Glutamatergic neuron (in vitro differentiated cells): ENCODE results near the gene PEPD. TPM values are rescaled to one million over a fixed set of nuclear protein-coding genes. Genes with fewer than 3 reads are reported as not detected.

Source experiments
- DNase-seq: peaks from one replicate; pipeline ENCODE4 v3.0.0; 2022
- H3K27ac Mint-ChIP-seq: one replicate; pipeline ENCODE4 v1.8.0; 2020; ENCODE audit warnings: mild to moderate bottlenecking, mixed read lengths, inconsistent platforms; ENCODE audit not compliant: unreplicated experiment
- H3K27me3 Mint-ChIP-seq: one replicate; pipeline ENCODE4 v1.8.0; 2020; ENCODE audit warnings: mild to moderate bottlenecking, moderate library complexity, mixed read lengths, inconsistent platforms; ENCODE audit not compliant: unreplicated experiment
- H3K36me3 Mint-ChIP-seq: one replicate; pipeline ENCODE4 v1.8.0; 2020; ENCODE audit warnings: mild to moderate bottlenecking, mixed read lengths, inconsistent platforms; ENCODE audit not compliant: unreplicated experiment
- H3K4me1 Mint-ChIP-seq: one replicate; pipeline ENCODE4 v1.8.0; 2020; ENCODE audit warnings: mild to moderate bottlenecking, low read depth, mixed read lengths, inconsistent platforms; ENCODE audit not compliant: unreplicated experiment
- H3K4me3 Mint-ChIP-seq: one replicate; pipeline ENCODE4 v1.8.0; 2020; ENCODE audit warnings: mild to moderate bottlenecking, mixed read lengths, inconsistent platforms; ENCODE audit not compliant: unreplicated experiment
- H3K9me3 Mint-ChIP-seq: one replicate; pipeline ENCODE4 v1.8.0; 2020; ENCODE audit warnings: mild to moderate bottlenecking, moderate library complexity, mixed read lengths, inconsistent platforms; ENCODE audit not compliant: unreplicated experiment
- CTCF ChIP-seq: fragments of 200-600 bp; sonication (generic); IDR thresholded peaks from one replicate; pipeline ENCODE4 v1.5.0; 2021; ENCODE audit not compliant: partially characterized antibody, unreplicated experiment
- total RNA-seq: library from RNA; stranded (reverse); fragmentation: NEBNext Ultra II Directional; extraction: Animal tissue kit (Norgen Biotek cat#: 25700); gene quantifications from one replicate; pipeline ENCODE4 v1.2.1, GENCODE V29; 2021; ENCODE audit not compliant: unreplicated experiment

The PEPD gene
- total RNA-seq, 1 donor from 2014 or later = 93.3 TPM

DNA sequence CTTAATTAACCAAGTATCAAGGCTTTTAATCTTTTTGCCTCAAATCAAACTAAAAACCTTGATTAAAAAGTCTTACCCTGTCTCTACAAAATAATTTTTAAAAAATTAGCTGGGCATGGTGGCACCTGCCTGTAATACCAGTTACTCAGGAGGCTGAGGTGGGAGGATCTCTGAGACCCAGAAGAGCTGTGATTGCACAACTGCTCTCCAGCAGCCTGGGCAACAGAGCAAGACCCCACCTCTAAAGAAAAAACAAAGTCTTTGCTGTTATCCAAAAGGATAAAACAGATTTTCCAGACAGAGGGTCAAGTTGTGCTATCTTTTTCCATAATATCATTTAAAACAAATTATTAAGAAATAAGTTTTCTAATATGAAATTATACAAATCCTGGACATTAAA lies 174.9 kb downstream of the PEPD start:
- Mint-ChIP-seq H3K27ac (no peak overlapping the region), H3K4me3 (no peak overlapping the region), H3K27me3 (no peaks in the 10 kb centered on the region), H3K9me3 (peaks cover 2% of the 10 kb centered on the region), H3K4me1 (peaks cover 8% of the 10 kb centered on the region), H3K36me3 (no peaks in the 10 kb centered on the region)
- no peak for DNase-seq
- no peak for TF ChIP-seq CTCF

DNA sequence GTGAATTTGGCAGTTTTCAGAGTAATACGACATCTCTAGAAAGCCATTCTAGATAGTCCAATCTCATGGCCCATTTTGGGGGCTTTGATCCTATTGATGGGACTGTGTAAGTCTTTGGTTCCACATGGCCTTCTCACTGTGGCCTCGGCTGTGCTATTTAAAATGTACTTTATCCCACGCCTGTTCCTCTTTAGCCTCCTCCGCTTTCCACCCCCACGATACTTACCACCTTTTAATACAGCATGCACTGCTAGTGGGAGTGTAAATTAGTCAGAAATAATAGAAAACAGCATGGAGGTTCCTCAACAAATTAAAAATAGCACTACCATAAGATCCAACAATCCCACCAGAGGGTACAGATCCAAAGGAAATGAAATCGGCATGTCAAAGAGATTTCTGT lies 176.4 kb downstream of the PEPD start:
- Mint-ChIP-seq H3K4me3 (no peak overlapping the region), H3K27ac (no peak overlapping the region), H3K27me3 (no peaks in the 10 kb centered on the region), H3K36me3 (no peaks in the 10 kb centered on the region), H3K4me1 (peaks cover 8% of the 10 kb centered on the region), H3K9me3 (peaks cover 2% of the 10 kb centered on the region)
- no peak for DNase-seq
- no peak for TF ChIP-seq CTCF

GRCh38 chr19:33344573-33344925 lies 177.0 kb downstream of the PEPD start:
- Mint-ChIP-seq H3K27ac (no peak overlapping the region), H3K27me3 (peaks cover 2% of the 10 kb centered on the region), H3K9me3 (peaks cover 2% of the 10 kb centered on the region), H3K36me3 (no peaks in the 10 kb centered on the region), H3K4me3 (peak overlapping the region; percentile 68), H3K4me1 (peaks cover 8% of the 10 kb centered on the region)
- TF ChIP-seq CTCF = no peak
- no peak for DNase-seq

DNA sequence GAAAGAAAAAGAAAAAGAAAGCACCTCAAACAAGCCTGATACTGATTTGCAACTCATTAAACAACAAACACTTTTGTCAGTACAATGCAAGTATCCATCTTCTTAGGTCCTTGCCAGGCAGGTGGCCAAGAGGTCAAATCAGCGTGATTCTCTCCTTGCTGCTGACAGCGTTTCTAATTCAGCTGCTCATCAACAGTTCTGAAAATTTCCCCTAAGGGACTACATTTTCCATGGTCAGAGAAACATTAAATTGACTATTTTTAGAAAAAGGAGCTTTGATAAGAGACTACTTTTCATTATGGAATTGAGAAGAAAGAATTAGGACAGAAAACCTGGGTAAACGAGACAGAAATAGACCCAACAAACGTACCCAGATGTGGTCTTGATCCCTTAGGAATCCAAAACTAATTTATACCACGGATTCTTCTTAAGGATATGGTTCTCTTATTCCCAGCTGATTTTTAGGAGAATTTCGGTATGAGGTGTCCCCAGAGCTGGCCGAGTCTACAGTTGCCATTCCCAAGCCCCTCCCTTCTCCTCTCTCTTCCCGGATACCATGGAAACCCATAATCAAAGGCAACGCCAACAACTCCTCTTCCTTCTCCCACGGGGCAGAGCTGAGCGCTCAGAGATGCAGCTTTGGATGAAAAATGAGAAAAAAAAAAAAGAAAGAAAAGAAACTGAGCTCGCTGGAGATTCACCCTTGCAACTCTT lies 177.6 kb downstream of the PEPD start:
- H3K4me1 Mint-ChIP-seq = peaks cover 8% of the 10 kb centered on the region
- H3K27ac Mint-ChIP-seq = no peak overlapping the region
- H3K9me3 Mint-ChIP-seq = peaks cover 2% of the 10 kb centered on the region
- H3K36me3 Mint-ChIP-seq = no peaks in the 10 kb centered on the region
- TF ChIP-seq CTCF = no peak
- peak overlapping the region; percentile 68 for H3K4me3 Mint-ChIP-seq
- DNase-seq = peak; percentile 28
- H3K27me3 Mint-ChIP-seq = peaks cover 2% of the 10 kb centered on the region

- Mint-ChIP-seq H3K4me1 (peaks cover 8% of the 10 kb centered on the region), H3K4me3 (no peak overlapping the region), H3K27ac (no peak overlapping the region), H3K9me3 (peaks cover 2% of the 10 kb centered on the region), H3K27me3 (peaks cover 4% of the 10 kb centered on the region), H3K36me3 (no peaks in the 10 kb centered on the region)
- no peak for TF ChIP-seq CTCF
- DNase-seq = no peak
These were observed 178.3 kb downstream of the PEPD start for GRCh38 chr19:33343301-33343700.
